ENCODE data around the gene ELOVL5. TPM values are rescaled to one million over a fixed set of nuclear protein-coding genes. Genes with fewer than 3 reads are reported as not detected.

The ELOVL5 gene
- total RNA-seq, 4 donors from 2014 or later: 74.8 to 110 (median 90.6) TPM

DNA sequence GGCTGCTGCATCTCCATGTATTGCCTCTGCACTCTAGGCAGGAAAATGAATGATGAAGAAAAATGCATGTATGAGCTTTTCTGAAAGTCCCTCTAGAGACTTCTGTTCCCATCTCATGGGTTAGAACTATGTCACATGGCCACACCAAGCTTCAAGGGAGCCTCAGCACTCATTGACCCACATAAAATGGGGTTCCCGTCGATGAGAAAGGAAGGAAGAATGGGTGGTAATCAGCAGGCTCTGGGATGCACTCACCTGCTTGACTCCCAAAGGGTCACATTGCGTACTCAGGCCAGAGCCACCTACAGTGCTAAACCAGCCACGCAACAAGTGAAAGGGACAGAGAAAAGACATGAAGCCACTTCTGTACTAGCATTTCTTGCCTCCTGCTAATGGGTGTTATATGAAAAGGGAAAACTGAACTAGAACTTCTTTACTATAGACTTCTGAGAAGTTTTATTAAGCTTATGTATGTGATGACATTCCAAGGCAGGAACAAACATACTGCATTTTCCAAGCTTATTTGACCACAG is 104.3 kb downstream of the ELOVL5 start:
- TF ChIP-seq, protein P1, sequence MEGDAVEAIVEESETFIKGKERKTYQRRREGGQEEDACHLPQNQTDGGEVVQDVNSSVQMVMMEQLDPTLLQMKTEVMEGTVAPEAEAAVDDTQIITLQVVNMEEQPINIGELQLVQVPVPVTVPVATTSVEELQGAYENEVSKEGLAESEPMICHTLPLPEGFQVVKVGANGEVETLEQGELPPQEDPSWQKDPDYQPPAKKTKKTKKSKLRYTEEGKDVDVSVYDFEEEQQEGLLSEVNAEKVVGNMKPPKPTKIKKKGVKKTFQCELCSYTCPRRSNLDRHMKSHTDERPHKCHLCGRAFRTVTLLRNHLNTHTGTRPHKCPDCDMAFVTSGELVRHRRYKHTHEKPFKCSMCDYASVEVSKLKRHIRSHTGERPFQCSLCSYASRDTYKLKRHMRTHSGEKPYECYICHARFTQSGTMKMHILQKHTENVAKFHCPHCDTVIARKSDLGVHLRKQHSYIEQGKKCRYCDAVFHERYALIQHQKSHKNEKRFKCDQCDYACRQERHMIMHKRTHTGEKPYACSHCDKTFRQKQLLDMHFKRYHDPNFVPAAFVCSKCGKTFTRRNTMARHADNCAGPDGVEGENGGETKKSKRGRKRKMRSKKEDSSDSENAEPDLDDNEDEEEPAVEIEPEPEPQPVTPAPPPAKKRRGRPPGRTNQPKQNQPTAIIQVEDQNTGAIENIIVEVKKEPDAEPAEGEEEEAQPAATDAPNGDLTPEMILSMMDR (IDR thresholded peaks at IDR 0.05): no peak
- TF ChIP-seq POLR2A (IDR thresholded peaks at IDR 0.05): no peak
- H3K4me1 ChIP-seq: no peaks in the 10 kb centered on the region
- H3K27me3 ChIP-seq: no peaks in the 10 kb centered on the region
- DNase-seq: no peak
- H3K27ac ChIP-seq: no peak overlapping the region
- H3K9me3 ChIP-seq: no peaks in the 10 kb centered on the region
- WGBS, 2 donors: 94% methylated on average over 4 of the region's 4 CpGs
- no peak overlapping the region for H3K4me3 ChIP-seq (replicated peaks in 1 of 3)
- no peaks in the 10 kb centered on the region for H3K36me3 ChIP-seq
- intact Hi-C loops (cut with DNase I): no loop called here

DNA sequence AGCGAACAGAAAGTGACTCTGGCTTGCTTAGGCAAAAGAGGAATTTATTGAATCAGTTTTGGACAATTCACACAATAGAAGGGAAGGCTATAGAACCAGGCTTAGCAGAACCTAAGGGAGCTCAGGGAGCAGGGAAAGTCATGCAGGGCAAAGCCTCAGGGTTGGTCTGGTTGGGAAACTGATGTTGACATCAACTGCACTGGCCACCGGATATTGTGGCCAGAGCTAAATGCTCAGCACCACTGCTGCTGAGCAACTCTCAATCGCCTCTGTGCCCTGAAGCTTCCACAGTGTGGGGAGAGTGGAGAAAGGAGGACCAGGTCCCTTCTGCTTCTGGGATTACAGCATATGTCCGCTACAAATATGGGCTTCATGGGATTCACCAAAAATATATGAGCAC is 106.8 kb downstream of the ELOVL5 start:
- intact Hi-C loops (cut with DNase I): no loop called here
- Histone ChIP-seq H3K27ac (no peak overlapping the region), H3K9me3 (no peaks in the 10 kb centered on the region), H3K4me3 (replicated peaks in 1 of 3) (no peak overlapping the region), H3K4me1 (no peaks in the 10 kb centered on the region), H3K27me3 (no peaks in the 10 kb centered on the region), H3K36me3 (no peaks in the 10 kb centered on the region)
- TF ChIP-seq, protein P1 (IDR thresholded peaks at IDR 0.05): no peak
- TF ChIP-seq POLR2A (IDR thresholded peaks at IDR 0.05): no peak
- no peak for DNase-seq
- WGBS, 2 donors: 94 to 96% methylated on average over 4 of the region's 4 CpGs

DNA sequence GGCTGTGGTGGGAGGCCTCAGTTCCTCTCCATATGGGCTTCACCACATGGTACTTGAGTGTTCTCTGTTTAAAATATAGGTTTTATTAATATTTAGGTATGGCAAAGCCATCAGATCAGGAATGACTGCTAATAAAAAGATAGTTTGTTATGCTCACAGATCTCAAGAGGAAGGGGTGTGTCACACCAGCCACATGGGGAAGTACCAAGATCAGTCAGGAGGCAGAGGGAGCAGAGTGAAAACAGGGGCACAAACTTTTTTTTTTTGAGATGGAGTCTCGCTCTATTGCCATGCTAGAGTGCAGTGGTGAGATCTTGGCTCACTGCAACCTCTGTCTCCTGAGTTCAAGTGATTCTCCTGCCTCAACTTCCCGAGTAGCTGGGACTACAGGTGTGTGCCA is 108.0 kb downstream of the ELOVL5 start:
- TF ChIP-seq, protein P1 (IDR thresholded peaks at IDR 0.05): no peak
- no peak for TF ChIP-seq POLR2A (IDR thresholded peaks at IDR 0.05)
- 83 to 95% methylated on average over 2 of the region's 2 CpGs for WGBS, 2 donors
- no peak overlapping the region for H3K4me3 ChIP-seq (replicated peaks in 1 of 3)
- DNase-seq: no peak
- H3K9me3 ChIP-seq: no peaks in the 10 kb centered on the region
- H3K27me3 ChIP-seq: no peaks in the 10 kb centered on the region
- intact Hi-C loops (cut with DNase I): no loop called here
- no peaks in the 10 kb centered on the region for H3K4me1 ChIP-seq
- no peaks in the 10 kb centered on the region for H3K36me3 ChIP-seq
- no peak overlapping the region for H3K27ac ChIP-seq

DNA sequence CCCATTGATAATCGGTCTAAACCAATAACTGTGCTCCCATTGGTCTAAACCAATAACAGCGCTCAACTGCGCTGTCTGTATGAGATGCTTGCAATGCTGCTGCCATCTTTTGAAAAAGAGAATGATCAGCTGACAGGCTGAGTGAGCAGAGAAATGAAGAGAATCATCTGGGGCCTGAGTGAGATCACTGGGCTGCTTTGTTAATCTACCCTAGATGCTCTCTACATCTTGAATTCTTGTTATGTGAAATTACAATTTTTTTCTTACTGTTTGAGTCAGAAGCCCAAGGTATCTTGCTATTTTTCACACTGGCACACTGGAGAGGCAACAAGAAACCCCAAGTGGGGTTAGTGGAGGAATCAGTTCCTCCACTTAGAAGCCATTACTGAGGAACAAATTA is 108.6 kb downstream of the ELOVL5 start:
- Histone ChIP-seq H3K27ac (no peak overlapping the region), H3K4me1 (no peaks in the 10 kb centered on the region), H3K4me3 (replicated peaks in 1 of 3) (no peak overlapping the region), H3K36me3 (no peaks in the 10 kb centered on the region), H3K27me3 (no peaks in the 10 kb centered on the region), H3K9me3 (no peaks in the 10 kb centered on the region)
- DNase-seq: no peak
- 95 to 100% methylated on average over 3 of the region's 3 CpGs for WGBS, 2 donors
- no peak for TF ChIP-seq POLR2A (IDR thresholded peaks at IDR 0.05)
- TF ChIP-seq, protein P1 (IDR thresholded peaks at IDR 0.05): no peak
- intact Hi-C loops (cut with DNase I): no loop called here

DNA sequence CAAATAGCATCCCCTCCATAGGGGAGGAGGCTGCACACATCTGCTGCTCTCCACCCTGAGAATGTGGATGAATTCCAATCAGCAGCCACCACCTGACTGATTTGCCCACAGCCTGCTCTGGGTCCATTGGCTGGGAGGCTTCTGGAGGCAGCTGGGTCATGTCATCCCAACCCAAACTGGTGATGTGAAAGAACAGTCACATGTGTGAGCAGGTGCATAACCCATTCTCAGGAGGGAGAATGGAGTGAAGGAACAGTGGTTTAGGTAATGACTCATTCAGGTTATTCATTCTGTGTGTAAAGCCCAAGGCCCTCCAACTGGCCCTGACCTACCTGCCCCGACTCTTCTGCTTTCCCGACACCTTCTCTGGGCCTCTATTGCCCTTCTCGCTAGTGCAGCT is 109.2 kb downstream of the ELOVL5 start:
- TF ChIP-seq, protein P1 (IDR thresholded peaks at IDR 0.05): no peak
- no peak for TF ChIP-seq POLR2A (IDR thresholded peaks at IDR 0.05)
- WGBS, 2 donors: 96 to 97% methylated on average over 3 of the region's 3 CpGs
- Histone ChIP-seq H3K36me3 (no peaks in the 10 kb centered on the region), H3K27ac (no peak overlapping the region), H3K4me3 (replicated peaks in 1 of 3) (no peak overlapping the region), H3K4me1 (no peaks in the 10 kb centered on the region), H3K27me3 (no peaks in the 10 kb centered on the region), H3K9me3 (no peaks in the 10 kb centered on the region)
- DNase-seq: no peak
- intact Hi-C loops (cut with DNase I): no loop called here

Measured in thyroid gland (tissue), 4 donors.